Measurements from ENCODE around the gene ADARB1. TPM values are rescaled to one million over a fixed set of nuclear protein-coding genes. Genes with fewer than 3 reads are reported as not detected.
A peak's percentile ranks its signal among the peaks of the same experiment; 100 is the strongest.
"Not testable (repeated sequence)": the region's sequence is repeated elsewhere in the genome, so short reads cannot be mapped to it uniquely, and the experiment has no call there.

The ADARB1 gene
- total and polyA plus RNA-seq, 9 of the 15 experiments (the other 6 are each of a cell fraction or from before 2014, with no cell fraction given), result 6.7 to 16.0 (median 8.3) TPM

GRCh38 chr21:45132841-45133573 is 58.6 kb downstream of the ADARB1 start:
- intact Hi-C loops (cut with micrococcal nuclease) (loop anchor here (10.0 kb wide), 1 partner anchor 118 kb away; no protein-coding TSS in a partner anchor), in situ Hi-C loops (cut with MboI) (no loop called here)
- ChIA-PET POLR2A (interaction anchor here (0.5 to 1.1 kb wide), 2 partner anchors 9 to 162 kb away, joined by 3 read pairs; no protein-coding TSS in a partner anchor), CTCF (ENCODE audit: low intra/inter-chr PET ratio) (interaction anchor here (0.6 kb wide), 1 partner anchor 160 kb away, joined by 3 read pairs; no protein-coding TSS in a partner anchor)
- no peaks in the 10 kb centered on the region; the same call in 2 of the 3 replicates for H3K36me3 ChIP-seq (ENCODE audit: control insufficient read depth, insufficient read depth, low read length)
- H3K9me3 ChIP-seq (replicated peaks; ENCODE audit: control insufficient read depth, insufficient read depth, low read depth, low read length), result no peaks in the 10 kb centered on the region
- H3K4me1 ChIP-seq (replicated peaks in 1 of 2; ENCODE audit: control insufficient read depth in 2 of 2, insufficient read depth in 2 of 2, low read length in 2 of 2), result peaks cover 13 to 22% of the 10 kb centered on the region in 2 experiments
- H3K27ac ChIP-seq (ENCODE audit: extremely low read depth, low read depth, low read length), result no peak overlapping the region
- BruUV-seq (replicated peaks), result no TSS peak
- H3K79me2 ChIP-seq (ENCODE audit: control insufficient read depth, insufficient read depth, low read length), result no peaks in the 10 kb centered on the region
- no peaks in the 10 kb centered on the region for H3K9me1 ChIP-seq (ENCODE audit: control insufficient read depth, insufficient read depth, low read length)
- TF ChIP-seq ZNF134 (CRISPR knock-in tag; conservative IDR thresholded peaks at IDR 0.05) (peak; percentile 89), MEIS2 (IDR thresholded peaks at IDR 0.05; ENCODE audit: partially characterized antibody) (peak; percentile 18), SIN3B (IDR thresholded peaks at IDR 0.05; ENCODE audit: low read depth) (no peak)
- ATAC-seq, result no peak
- no peaks in the 10 kb centered on the region for H4K20me1 ChIP-seq (replicated peaks; ENCODE audit: control insufficient read depth, insufficient read depth, low read length)
- no peak for DNase-seq (ENCODE audit: extremely low read depth in 1 of 4, low spot score in 3 of 4)
- WGBS (ENCODE audit: insufficient coverage, low coverage, missing lambda C conversion rate), result 59% methylated on average over 13 of the region's 13 CpGs
- no peak overlapping the region for H3K9ac ChIP-seq (ENCODE audit: insufficient read depth in 1 of 2, low read depth in 2 of 2, low read length in 2 of 2)
- H3K4me3 ChIP-seq, result no peak overlapping the region
- FAIRE-seq, result no peak
- no peaks in the 10 kb centered on the region for H3K27me3 ChIP-seq (ENCODE audit: control insufficient read depth in 2 of 2, insufficient read depth in 2 of 2, low read length in 2 of 2)
- H3K4me2 ChIP-seq (ENCODE audit: insufficient read depth, low read length), result no peak overlapping the region
- no peak overlapping the region for H2AFZ ChIP-seq (ENCODE audit: low read depth, low read length)

DNA sequence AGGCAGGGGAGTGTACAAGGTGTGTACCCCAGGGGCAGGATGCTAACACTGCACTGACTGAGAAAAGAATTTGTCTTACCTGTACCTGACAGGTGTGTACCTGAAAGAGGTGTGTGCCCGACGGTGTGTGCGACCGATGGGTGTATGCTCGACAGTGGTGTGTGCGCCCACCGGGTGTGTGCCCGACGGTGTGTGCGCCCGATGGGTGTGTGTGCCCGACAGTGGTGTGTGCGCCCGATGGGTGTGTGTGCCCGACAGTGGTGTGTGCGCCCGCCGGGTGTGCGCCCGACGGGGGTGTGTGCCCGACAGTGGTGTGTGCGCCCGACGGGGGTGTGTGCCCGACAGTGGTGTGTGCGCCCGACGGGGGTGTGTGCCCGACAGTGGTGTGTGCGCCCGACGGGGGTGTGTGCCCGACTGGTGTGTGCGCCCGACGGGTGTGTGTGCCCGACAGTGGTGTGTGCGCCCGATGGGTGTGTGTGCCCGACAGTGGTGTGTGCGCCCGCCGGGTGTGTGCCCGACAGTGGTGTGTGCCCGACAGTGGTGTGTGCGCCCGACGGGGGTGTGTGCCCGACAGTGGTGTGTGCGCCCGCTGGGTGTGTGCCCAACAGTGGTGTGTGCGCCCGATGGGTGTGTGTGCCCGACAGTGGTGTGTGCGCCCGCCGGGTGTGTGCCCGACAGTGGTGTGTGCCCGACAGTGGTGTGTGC is 59.3 kb downstream of the ADARB1 start:
- DNase-seq (ENCODE audit: extremely low read depth in 1 of 4, low spot score in 3 of 4); H3K4me2 ChIP-seq (ENCODE audit: insufficient read depth, low read length); H3K9me3 ChIP-seq (replicated peaks; ENCODE audit: control insufficient read depth, insufficient read depth, low read depth, low read length); H3K79me2 ChIP-seq (ENCODE audit: control insufficient read depth, insufficient read depth, low read length); H4K20me1 ChIP-seq (replicated peaks; ENCODE audit: control insufficient read depth, insufficient read depth, low read length); H3K9me1 ChIP-seq (ENCODE audit: control insufficient read depth, insufficient read depth, low read length); H3K27me3 ChIP-seq (ENCODE audit: control insufficient read depth in 2 of 2, insufficient read depth in 2 of 2, low read length in 2 of 2); H3K36me3 ChIP-seq (ENCODE audit: control insufficient read depth, insufficient read depth, low read length); H3K9ac ChIP-seq (ENCODE audit: insufficient read depth in 1 of 2, low read depth in 2 of 2, low read length in 2 of 2); H2AFZ ChIP-seq (ENCODE audit: low read depth, low read length); H3K27ac ChIP-seq (ENCODE audit: extremely low read depth, low read depth, low read length); ATAC-seq; H3K4me3 ChIP-seq; in situ Hi-C loops (cut with MboI); FAIRE-seq; BruUV-seq (replicated peaks); POLR2A ChIA-PET: not testable (repeated sequence)
- intact Hi-C loops (cut with micrococcal nuclease), result loop anchor here (10.0 kb wide), 1 partner anchor 119 kb away; no protein-coding TSS in a partner anchor
- CTCF ChIA-PET (ENCODE audit: low intra/inter-chr PET ratio), result interaction anchor here (0.6 kb wide), 2 partner anchors 159 to 184 kb away, joined by 3 read pairs; no protein-coding TSS in a partner anchor
- peaks cover 15 to 29% of the 10 kb centered on the region in 2 experiments for H3K4me1 ChIP-seq (replicated peaks in 1 of 2; ENCODE audit: control insufficient read depth in 2 of 2, insufficient read depth in 2 of 2, low read length in 2 of 2)
- whole genome bisulfite sequencing (ENCODE audit: insufficient coverage, low coverage, missing lambda C conversion rate), result 90% methylated on average over 24 of the region's 60 CpGs
- peak; percentile 98 for TF ChIP-seq HNRNPL (IDR thresholded peaks at IDR 0.05; ENCODE audit: low read depth, low read length)

All from K562 (cell line).